Suprapubic skin (tissue), 4 donors: Measurements from ENCODE around the gene TUBA4B. TPM values are rescaled to one million over a fixed set of nuclear protein-coding genes. Genes with fewer than 3 reads are reported as not detected.
"Not testable (repeated sequence)": the region's sequence is repeated elsewhere in the genome, so short reads cannot be mapped to it uniquely, and the experiment has no call there.

Experiments used
- DNase-seq, 2 donors: peaks; one replicate each; pipeline ENCODE4 v3.0.0-alpha.2; 2019; ENCODE audit warnings: low spot score in 2 of 2
- H3K27ac ChIP-seq: fragments of 200-600 bp; sonication (generic); one replicate; pipeline ENCODE4 v1.5.1; 2019
- H3K27me3 ChIP-seq: fragments of 200-600 bp; sonication (generic); one replicate; pipeline ENCODE4 v1.5.1; 2019
- H3K36me3 ChIP-seq: fragments of 200-600 bp; sonication (generic); one replicate; pipeline ENCODE4 v1.5.1; 2019
- H3K4me1 ChIP-seq: fragments of 200-600 bp; sonication (generic); one replicate; pipeline ENCODE4 v1.5.1; 2019
- H3K4me3 ChIP-seq: fragments of 200-600 bp; sonication (generic); one replicate; pipeline ENCODE4 v1.5.1; 2019; ENCODE audit warnings: mild to moderate bottlenecking
- H3K9me3 ChIP-seq: fragments of 200-600 bp; sonication (generic); one replicate; pipeline ENCODE4 v1.5.1; 2019
- EP300 ChIP-seq: sonication (generic); formaldehyde crosslinking; IDR thresholded peaks from one replicate; pipeline ENCODE4 v1.6.1; 2017; ENCODE audit warnings: antibody characterized with exemption
- POLR2A ChIP-seq, 2 donors: fragments of 450-650 bp; IDR thresholded peaks; one replicate each; pipeline ENCODE4 v1.6.1; 2017; ENCODE audit warnings: antibody characterized with exemption in 2 of 2, mild to moderate bottlenecking in 2 of 2, moderate library complexity in 2 of 2
- POLR2AphosphoS5 ChIP-seq, 3 donors: sonication (generic); formaldehyde crosslinking; IDR thresholded peaks; one replicate each; pipeline ENCODE4 v1.6.1; 2017; ENCODE audit warnings: antibody characterized with exemption in 3 of 3
- WGBS: methylation state at CpG from one replicate; pipeline ENCODE4 v1.1.5; 2018; 5-methylcytosine and 5-hydroxymethylcytosine counted together
- total RNA-seq, 4 donors: library from RNA; depleted of rRNA; stranded (reverse); fragments of >200 nt; gene quantifications; one replicate each; pipeline ENCODE4 v1.1.0, GENCODE V29; 2016
- TF ChIP-seq, protein P1 (sequence below), 2 donors: fragments of 200-600 bp in 1 of 2; fragments of 450-650 bp in 1 of 2; sonication (generic) in 1 of 2; IDR thresholded peaks; one replicate each; pipeline ENCODE4 v1.5.1; 2016 to 2019; ENCODE audit warnings: antibody characterized with exemption in 2 of 2, mild to moderate bottlenecking in 1 of 2, moderate library complexity in 1 of 2

The TUBA4B gene
- total RNA-seq, 4 donors from 2014 or later, result not detected

DNA sequence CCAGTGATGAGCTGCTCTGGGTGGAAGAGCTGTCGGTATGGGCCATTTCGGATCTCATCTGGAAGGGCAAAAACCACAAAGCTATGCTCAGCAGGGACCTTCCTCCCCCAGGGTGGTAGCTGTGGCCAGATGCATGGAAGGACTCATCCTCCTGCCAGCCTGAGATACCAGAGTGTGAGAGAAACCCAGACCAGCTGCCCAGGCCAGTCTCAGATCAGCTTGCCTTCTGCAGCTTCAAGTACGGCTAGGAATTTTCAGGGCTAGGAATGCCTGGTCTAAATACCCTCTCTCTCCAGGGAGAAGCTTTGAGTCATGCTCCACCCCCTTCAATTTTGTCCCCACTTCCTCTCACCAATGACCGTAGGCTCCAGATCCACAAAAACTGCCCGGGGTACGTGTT, 1.4 kb upstream of the TUBA4B start:
- peak overlapping the region; percentile 83 for H3K27ac ChIP-seq
- H3K9me3 ChIP-seq, result no peaks in the 10 kb centered on the region
- no peak for DNase-seq
- H3K4me1 ChIP-seq, result peaks cover 83% of the 10 kb centered on the region
- TF ChIP-seq EP300, result no peak
- TF ChIP-seq, protein P1, sequence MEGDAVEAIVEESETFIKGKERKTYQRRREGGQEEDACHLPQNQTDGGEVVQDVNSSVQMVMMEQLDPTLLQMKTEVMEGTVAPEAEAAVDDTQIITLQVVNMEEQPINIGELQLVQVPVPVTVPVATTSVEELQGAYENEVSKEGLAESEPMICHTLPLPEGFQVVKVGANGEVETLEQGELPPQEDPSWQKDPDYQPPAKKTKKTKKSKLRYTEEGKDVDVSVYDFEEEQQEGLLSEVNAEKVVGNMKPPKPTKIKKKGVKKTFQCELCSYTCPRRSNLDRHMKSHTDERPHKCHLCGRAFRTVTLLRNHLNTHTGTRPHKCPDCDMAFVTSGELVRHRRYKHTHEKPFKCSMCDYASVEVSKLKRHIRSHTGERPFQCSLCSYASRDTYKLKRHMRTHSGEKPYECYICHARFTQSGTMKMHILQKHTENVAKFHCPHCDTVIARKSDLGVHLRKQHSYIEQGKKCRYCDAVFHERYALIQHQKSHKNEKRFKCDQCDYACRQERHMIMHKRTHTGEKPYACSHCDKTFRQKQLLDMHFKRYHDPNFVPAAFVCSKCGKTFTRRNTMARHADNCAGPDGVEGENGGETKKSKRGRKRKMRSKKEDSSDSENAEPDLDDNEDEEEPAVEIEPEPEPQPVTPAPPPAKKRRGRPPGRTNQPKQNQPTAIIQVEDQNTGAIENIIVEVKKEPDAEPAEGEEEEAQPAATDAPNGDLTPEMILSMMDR (IDR thresholded peaks at IDR 0.05), result no peak
- TF ChIP-seq POLR2AphosphoS5 (IDR thresholded peaks at IDR 0.05), result no peak
- no peak for TF ChIP-seq POLR2A (IDR thresholded peaks at IDR 0.05)
- H3K4me3 ChIP-seq, result peak overlapping the region; percentile 66
- no peaks in the 10 kb centered on the region for H3K27me3 ChIP-seq
- 66% methylated on average over 6 of the region's 6 CpGs for WGBS
- H3K36me3 ChIP-seq, result peaks cover 20% of the 10 kb centered on the region

DNA sequence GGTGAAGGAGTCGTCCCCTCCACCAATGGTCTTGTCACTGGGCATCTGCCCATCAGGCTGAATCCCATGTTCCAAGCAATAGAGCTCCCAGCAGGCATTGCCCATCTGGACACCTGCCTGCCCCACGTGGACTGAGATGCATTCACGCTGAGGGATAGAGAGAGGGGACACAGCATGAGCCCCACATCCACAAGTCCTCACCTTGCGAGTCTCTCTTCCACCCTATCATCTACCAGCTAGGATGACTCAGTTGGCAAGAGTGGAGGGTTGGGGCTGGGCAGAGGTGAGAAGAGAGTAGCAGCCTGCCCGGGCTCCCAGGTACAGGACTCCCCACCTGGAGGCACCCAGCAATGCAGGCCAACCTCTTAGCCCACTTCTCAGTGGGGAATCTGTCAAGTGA, 959 bp upstream of the TUBA4B start:
- H3K4me1 ChIP-seq, result peaks cover 79% of the 10 kb centered on the region
- H3K4me3 ChIP-seq, result peak overlapping the region; percentile 66

DNA sequence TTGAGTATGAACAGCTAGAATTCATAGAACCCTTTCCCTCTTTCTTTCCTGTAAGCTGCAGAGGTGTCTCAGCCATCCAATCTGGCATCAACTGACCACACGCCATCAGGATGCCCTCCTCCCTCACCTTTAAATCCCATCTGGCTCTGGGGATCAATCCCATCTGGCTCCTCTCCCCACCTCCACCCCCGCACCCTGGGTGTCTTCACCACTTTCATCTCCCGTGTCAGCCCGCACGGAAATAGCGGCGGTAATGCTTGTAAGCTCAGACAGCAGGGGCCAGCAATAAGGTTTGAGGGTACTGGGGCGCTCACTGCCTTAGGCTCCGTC, 508 bp upstream of the TUBA4B start:
- H3K4me3 ChIP-seq, result peak overlapping the region; percentile 66
- no peaks in the 10 kb centered on the region for H3K27me3 ChIP-seq
- TF ChIP-seq, protein P1 (IDR thresholded peaks at IDR 0.05), result no peak
- no peak for TF ChIP-seq POLR2A (IDR thresholded peaks at IDR 0.05)
- WGBS, result 9% methylated on average over 9 of the region's 9 CpGs
- H3K9me3 ChIP-seq, result no peaks in the 10 kb centered on the region
- peak overlapping the region; percentile 83 for H3K27ac ChIP-seq
- H3K36me3 ChIP-seq, result peaks cover 19% of the 10 kb centered on the region
- peaks cover 74% of the 10 kb centered on the region for H3K4me1 ChIP-seq
- no peak for DNase-seq

More for the DNA sequence above, 959 bp upstream of the TUBA4B start:
- H3K27ac ChIP-seq, result peak overlapping the region; percentile 83
- TF ChIP-seq POLR2AphosphoS5 (IDR thresholded peaks at IDR 0.05), result no peak
- no peak for TF ChIP-seq POLR2A (IDR thresholded peaks at IDR 0.05)
- TF ChIP-seq, protein P1 (IDR thresholded peaks at IDR 0.05), result no peak
- TF ChIP-seq EP300, result no peak
- H3K27me3 ChIP-seq, result no peaks in the 10 kb centered on the region
- H3K9me3 ChIP-seq, result no peaks in the 10 kb centered on the region
- peaks cover 20% of the 10 kb centered on the region for H3K36me3 ChIP-seq
- WGBS, result 49% methylated on average over 4 of the region's 5 CpGs
- DNase-seq, result no peak

DNA sequence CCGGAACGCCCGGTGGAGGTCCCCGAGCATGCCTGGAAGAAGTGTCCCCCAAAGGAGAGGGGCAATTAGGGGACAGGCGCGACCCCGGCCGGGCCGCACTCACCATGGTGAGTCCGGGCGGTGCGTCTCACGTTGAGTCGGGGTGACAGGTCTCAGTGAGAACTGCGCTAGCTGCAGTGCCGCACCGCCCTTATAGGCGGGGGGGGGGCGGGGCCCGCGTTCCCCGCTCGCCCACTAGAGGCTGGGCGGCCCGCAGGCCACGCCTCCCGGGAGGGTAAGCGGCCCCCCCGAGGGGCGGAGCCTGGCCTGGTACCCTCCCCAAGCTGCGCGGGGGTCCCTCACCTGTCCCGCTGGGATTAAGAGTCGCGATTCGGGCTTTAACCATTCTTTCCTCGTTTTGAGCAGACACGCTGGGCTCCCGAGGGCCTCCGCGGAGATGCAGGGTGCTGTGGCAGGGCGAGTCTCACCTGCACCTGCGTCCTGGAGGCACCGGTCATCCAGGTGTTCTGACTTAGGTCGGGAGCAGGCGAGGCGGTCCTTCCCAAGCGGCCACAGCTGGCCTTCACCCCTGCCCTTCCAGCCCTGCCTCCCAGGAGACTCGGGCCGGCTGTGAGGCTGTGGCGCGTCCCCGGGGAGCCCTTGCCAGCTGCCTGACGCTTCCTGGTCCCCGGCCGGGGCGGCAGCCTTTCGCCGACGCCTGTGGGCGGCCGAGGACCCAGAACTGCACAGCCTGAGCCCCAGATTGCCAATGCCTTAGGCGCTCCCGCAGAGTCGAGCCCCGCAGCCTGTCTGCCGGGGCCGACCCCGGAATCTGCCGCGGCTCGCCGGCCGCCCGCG, 928 bp downstream of the TUBA4B start, which contains the start of gene TUBA4A:
Gene TUBA4A, minus strand, starts transcription at position 166 of the 837 bp plus-strand sequence. Its CDS starts 60 bp downstream, at position 106.
- no peaks in the 10 kb centered on the region for H3K9me3 ChIP-seq
- peak within 1 kb of the TSS; percentile 83 for H3K27ac ChIP-seq
- peak within 1 kb of the TSS; percentile 66 for H3K4me3 ChIP-seq
- under 1% methylated on average over 41 of the region's 76 CpGs for WGBS
- H3K27me3 ChIP-seq, result no peaks in the 10 kb centered on the region
- H3K36me3 ChIP-seq, result peaks cover 10% of the 10 kb centered on the region
- TF ChIP-seq POLR2AphosphoS5 (IDR thresholded peaks at IDR 0.05), result peak in 2 of 3 donors; percentile 0 to 90
- TF ChIP-seq EP300, result no peak
- peak; percentile 73 to 84 for TF ChIP-seq POLR2A (IDR thresholded peaks at IDR 0.05)
- TF ChIP-seq, protein P1 (IDR thresholded peaks at IDR 0.05), result no peak
- peaks cover 60% of the 10 kb centered on the region for H3K4me1 ChIP-seq
- peak; percentile 87 to 91 for DNase-seq

DNA sequence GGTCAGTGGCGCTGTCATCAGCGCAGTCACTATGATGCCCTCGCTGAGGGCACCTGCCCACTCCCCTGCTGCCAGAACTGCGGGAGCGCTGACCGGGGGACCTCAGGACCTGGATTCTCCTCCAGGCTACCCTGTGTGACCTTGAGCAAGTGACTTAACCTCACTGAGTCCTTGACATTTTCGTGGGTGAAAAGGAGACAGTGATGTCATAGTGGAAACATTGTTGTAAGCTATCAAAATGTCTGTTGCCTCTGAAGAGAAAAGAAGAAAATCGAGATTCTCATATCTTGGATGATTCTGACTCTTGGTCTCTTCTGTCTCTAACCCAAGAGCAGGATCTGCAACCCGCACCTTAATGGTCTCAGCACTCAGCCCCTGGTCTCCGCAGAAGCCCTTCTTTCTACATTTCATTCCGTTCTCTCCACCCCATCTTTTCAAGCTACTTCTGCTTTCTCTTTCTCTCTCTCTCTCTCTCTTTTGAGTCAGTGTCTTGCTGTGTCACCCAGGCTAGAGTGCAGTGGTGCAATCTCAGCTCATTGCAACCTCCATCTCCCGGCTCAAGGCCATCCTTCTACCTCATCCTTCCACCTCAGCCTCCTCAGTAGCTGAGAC, 1.7 kb downstream of the TUBA4B start:
- Histone ChIP-seq H3K36me3 (peaks cover 10% of the 10 kb centered on the region), H3K4me1 (peaks cover 53% of the 10 kb centered on the region), H3K4me3 (peak overlapping the region; percentile 66), H3K27ac (peak overlapping the region; percentile 83), H3K27me3 (no peaks in the 10 kb centered on the region), H3K9me3 (no peaks in the 10 kb centered on the region)
- TF ChIP-seq POLR2A (IDR thresholded peaks at IDR 0.05) (no peak), POLR2AphosphoS5 (IDR thresholded peaks at IDR 0.05) (no peak), EP300 (no peak)
- TF ChIP-seq, protein P1 (IDR thresholded peaks at IDR 0.05), result no peak
- WGBS, result 20% methylated on average over 12 of the region's 12 CpGs
- DNase-seq, result no peak

DNA sequence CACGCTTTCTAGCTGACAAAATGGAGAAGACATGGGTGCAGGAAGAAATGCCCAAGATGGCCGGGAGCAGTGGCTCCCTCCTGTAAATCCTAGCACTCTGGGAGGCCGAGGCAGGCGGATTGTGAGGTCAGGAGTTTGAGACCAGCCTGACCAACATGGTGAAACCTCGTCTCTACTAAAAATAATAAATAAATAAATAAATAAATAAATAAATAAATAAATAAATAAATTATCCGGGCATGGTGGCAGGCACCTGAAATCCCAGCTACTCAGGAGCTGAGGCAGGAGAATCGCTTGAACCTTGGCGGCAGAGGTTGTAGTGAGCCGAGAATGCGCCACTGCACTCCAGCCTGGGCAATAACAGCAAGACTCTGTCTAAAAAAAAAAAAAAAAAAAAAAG, 5.9 kb downstream of the TUBA4B start:
- peaks cover 15% of the 10 kb centered on the region for H3K4me1 ChIP-seq
- WGBS, result 91% methylated on average over 10 of the region's 10 CpGs
- not testable (repeated sequence) for H3K27ac ChIP-seq

More for the DNA sequence above, 5.9 kb downstream of the TUBA4B start:
- not testable (repeated sequence) for H3K27me3 ChIP-seq, H3K4me3 ChIP-seq, DNase-seq, H3K36me3 ChIP-seq, H3K9me3 ChIP-seq
